ENCODE results near the gene TBC1D17.
A peak's percentile ranks its signal among the peaks of the same experiment; 100 is the strongest.

The TBC1D17 gene

DNA sequence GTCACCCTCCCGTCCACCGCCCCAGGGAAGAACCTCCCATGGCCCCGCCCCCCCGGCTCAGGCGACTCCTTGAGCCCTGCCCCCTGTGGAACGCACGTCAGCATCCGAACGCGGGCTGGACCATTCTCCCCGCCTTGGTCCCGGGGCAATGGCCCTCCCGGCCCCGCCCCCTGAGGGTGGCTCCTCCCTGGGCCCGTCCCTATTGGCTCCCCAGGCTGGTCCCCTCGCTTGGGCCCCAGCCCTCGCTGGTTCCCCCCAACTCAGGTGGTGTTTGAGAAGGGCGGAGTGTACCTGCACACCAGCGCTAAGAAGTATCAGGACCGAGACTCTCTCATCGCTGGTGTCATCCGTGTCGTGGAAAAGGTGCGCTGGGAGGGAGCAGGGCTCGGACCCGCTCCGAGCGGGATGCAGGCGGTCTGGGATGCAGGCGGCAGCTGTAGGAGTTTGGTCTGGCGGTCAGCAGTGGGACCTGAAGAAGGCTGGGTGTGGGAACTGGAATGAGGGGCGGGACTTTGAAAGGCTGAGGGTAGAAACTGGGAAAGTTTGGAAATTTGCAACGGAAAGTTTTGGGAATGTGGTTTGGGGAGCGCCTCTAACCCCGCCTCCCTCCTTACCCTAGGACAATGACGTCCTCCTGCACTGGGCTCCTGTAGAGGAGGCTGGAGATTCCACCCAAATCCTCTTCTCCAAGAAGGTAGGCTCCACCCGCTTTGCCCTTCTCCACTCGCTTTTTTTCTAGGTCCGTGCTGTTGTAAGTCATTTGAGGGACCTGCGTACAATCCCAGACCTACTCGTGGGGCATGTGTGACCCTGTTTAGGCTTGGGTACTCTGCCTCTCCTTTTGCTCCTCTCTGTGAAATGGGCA lies 609 bp downstream of the TBC1D17 start:
- peak; percentile 97 for DNase-seq (ENCODE audit: low spot score)

GRCh38 chr19:49878744-49879070 lies 1.2 kb downstream of the TBC1D17 start:
- no peak for DNase-seq (ENCODE audit: low spot score)

GRCh38 chr19:49879243-49879963 lies 1.9 kb downstream of the TBC1D17 start:
- no peak for DNase-seq (ENCODE audit: low spot score)

DNA sequence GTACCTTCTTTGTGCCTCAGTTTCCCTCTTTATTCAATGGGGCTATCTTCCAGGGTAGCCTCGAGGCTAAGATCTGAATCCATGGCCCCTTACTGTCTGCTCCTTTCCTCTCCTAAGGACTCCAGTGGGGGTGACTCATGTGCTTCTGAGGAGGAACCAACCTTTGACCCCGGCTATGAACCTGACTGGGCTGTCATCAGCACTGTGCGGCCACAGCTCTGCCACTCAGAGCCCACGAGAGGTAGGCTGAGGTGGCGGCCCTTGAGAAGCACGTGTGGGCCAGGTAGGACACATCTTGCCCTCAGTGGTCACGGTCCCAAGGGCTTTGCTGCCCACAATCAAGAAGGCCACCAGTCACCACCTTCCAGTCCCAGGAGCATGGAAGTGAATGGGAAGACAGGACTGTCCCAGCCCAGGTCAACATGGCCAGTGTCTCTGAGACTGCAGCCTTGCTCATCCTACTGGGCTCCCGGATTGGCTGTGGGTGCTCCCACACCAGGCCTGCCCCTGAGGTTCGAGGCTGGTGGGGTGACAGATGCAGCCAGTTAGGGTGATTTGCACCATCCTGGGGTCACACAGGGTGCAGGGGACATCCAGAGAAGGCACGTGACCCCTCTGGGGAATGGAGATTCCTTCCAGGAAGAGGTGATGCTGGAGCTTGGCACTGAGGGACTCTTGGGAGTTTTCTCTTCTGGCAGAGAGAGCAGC lies 2.8 kb downstream of the TBC1D17 start:
- DNase-seq (ENCODE audit: low spot score) = no peak

DNA sequence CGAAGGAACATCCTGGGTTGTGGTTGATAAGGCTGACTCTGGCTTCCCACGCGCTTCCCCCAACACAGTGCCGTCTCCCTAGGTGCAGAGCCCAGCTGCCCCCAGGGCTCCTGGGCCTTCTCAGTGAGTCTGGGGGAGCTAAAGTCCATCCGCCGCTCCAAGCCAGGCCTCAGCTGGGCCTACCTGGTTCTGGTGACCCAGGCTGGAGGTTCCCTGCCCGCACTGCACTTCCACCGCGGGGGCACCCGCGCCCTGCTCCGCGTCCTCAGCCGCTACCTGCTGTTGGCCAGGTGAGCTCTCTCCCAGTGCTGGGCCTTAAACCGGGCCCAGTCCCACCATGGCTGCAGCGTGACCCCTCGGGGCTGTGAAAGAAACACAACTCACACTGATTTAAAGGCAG lies 3.7 kb downstream of the TBC1D17 start:
- no peak for DNase-seq (ENCODE audit: low spot score)

DNA sequence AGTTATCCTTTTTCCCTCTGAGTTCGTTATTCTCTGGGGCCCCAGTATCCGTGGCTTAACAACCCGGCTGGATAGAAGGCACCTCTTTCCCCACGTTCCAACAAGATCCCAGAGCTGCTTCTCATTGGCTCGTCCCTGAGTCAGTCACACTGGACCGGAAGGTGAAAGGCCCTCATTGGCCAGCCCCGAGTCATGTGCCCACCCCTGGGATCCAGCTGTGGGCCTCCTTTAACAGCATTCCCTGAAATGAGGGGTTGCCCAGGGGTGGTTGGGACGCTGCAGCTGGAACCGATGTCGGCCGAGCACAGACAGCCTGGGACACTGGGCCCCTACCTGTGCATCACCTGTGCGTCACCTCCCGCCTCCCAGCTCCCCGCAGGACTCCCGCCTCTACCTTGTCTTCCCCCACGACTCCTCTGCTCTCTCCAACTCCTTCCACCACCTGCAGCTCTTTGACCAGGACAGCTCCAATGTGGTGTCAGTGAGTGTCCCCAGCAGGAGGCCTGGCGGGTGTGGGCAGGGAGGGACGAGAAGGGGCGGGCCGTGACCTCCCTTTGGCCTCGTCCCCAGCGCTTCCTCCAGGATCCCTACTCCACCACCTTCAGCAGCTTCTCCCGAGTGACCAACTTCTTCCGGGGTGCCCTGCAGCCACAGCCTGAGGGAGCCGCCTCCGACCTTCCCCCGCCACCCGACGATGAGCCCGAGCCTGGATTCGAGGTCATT lies 4.3 kb downstream of the TBC1D17 start:
- no peak for DNase-seq (ENCODE audit: low spot score)

DNA sequence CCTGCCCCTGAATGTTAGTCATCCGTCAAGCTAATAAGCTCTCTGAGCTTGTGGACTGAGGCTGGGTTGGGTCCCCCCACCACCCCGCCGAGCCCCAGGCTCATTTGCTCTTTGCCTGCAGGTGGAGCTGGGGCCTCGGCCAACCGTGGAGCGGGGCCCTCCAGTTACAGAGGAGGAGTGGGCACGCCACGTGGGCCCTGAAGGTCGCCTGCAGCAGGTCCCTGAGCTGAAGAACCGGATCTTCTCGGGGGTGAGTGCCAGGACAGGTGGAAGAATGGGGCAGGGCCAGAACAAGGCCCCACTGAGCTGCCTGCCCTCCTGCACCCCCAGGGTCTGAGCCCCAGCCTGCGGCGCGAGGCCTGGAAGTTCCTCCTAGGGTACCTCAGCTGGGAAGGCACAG lies 5.1 kb downstream of the TBC1D17 start:
- DNase-seq (ENCODE audit: low spot score) = no peak

DNA sequence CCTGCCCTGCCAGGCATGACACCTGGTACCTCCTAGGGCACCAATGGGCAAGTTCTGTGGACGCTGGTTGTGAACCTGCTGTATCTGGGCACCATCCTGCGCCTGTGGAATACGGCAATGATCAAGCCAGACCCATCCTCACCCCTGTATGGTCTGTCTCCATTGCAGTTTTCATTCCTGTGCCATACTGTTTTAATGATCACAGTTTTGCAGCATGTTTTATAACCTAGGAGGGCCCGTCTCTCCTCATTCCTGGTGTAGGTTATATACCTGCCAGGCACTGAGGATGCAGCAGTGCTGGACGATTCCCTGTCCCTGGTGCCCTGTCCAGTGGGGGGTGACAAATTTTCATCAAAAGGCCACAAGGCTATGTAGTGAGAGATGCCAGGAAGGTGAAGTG lies 5.6 kb downstream of the TBC1D17 start:
- DNase-seq (ENCODE audit: low spot score) = no peak

DNA sequence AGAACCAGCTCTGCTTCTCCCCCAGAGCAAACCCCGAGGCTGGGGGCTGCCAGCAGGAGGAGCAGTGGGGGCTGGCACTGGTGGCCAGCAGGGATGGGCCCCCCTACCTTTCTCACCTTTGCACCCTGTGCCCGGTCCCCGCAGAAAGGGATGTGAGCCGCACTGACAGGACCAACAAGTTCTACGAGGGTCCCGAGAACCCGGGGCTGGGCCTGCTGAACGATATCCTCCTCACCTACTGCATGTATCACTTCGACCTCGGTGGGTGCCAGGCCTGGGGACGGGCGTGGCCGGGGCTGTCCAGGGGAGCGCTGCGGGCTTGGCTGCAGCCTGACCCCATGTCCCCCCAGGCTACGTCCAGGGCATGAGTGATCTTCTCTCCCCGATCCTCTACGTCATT lies 6.6 kb downstream of the TBC1D17 start:
- no peak for DNase-seq (ENCODE audit: low spot score)

DNA sequence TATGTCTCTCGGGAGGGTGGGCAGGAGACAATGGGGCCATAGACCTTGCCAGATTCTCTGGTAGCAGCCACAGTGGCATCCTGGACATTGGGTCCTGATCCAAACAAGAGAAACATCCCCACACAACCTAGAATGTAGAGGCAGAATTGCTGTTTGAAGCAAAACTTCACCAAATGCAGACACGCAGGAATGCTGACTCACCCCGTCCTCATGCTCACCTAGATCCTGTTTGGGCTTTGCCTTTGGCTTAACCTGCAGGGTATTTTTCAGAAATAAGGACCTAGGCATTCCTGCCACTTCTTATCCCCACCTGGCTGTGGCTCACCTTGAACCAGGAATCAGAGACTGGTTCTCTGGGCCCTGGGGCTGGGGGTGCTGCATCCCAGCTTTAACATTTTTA lies 7.3 kb downstream of the TBC1D17 start:
- no peak for DNase-seq (ENCODE audit: low spot score)

DNA sequence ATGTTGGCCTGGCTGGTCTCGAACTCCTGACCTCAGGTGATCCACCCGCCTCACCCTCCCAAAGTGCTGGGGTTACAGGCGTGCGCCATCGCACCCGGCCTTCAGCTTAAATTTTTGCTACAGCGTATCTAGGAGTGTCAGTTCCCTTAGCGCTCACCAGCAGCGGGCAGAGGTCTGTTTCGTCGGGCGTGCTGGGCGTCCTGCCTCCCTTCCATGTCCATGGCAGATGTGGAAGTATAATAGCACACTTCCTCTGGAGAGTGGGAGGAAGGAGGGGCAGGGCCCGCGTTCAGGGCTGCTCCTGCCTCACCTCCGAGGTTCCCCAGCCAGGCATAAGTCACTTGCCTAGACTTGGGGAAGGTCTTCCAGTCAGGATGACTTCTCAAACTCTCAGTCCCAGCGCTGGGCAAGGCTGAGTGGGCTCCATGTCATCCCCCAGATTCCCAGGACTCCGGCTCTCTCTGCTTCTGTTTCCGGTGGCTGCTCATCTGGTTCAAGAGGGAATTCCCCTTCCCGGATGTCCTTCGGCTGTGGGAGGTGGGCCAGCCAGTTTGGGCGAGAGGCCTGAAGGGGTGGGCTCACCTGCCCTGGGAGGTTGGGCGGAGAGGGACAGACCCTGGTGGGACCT lies 9.6 kb downstream of the TBC1D17 start:
- DNase-seq (ENCODE audit: low spot score) = no peak

DNA sequence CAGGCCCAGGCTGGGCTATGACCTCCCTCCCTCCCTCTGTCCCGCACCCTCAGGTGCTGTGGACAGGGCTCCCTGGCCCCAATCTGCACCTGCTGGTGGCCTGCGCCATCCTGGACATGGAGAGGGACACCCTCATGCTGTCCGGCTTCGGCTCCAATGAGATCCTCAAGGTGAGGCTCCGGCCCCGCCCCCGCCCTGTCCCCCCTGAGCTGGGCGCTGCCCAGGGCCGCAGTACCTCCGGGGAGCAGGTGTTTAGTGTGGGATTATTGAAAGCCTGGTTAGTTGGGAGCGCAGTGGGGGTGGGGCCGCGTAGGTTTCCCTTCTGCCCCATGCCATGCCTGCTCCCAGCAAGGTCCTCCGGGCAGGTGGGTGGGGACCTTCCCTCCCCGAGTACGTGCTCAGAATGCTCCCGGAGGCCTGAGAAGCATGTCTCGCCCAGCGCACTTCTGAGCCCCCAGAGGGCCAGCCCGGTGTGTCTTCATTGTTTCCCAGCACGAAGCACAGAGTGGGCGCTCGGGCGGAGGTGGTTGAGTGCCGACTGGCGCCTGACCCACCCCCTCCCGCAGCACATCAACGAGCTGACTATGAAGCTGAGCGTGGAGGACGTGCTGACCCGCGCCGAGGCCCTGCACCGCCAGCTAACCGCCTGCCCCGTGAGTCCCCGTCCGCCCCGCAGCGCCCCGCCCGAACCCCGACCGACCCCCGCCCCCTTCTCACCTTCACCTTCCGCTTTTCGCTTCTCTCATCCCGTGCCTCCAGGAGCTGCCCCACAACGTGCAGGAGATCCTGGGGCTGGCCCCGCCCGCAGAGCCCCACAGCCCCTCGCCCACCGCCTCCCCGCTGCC lies 10.4 kb downstream of the TBC1D17 start:
- no peak for DNase-seq (ENCODE audit: low spot score)

DNA sequence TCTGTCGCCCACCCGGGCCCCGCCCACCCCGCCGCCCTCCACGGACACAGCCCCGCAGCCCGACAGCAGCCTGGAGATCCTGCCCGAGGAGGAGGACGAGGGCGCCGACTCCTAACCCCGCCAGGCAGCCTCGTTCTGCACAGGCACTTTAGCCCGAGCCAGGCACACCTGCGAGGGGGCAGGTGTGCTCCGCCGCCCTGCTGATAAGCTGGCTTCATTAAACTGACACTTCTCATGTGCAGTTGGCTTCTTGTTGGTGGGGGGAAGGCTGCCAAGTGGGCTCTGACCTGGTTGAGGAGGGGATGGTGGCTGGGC lies 11.0 kb downstream of the TBC1D17 start:
- no peak for DNase-seq (ENCODE audit: low spot score)

GRCh38 chr19:49889038-49889686 lies 11.7 kb downstream of the TBC1D17 start:
- no peak for DNase-seq (ENCODE audit: low spot score)

DNA sequence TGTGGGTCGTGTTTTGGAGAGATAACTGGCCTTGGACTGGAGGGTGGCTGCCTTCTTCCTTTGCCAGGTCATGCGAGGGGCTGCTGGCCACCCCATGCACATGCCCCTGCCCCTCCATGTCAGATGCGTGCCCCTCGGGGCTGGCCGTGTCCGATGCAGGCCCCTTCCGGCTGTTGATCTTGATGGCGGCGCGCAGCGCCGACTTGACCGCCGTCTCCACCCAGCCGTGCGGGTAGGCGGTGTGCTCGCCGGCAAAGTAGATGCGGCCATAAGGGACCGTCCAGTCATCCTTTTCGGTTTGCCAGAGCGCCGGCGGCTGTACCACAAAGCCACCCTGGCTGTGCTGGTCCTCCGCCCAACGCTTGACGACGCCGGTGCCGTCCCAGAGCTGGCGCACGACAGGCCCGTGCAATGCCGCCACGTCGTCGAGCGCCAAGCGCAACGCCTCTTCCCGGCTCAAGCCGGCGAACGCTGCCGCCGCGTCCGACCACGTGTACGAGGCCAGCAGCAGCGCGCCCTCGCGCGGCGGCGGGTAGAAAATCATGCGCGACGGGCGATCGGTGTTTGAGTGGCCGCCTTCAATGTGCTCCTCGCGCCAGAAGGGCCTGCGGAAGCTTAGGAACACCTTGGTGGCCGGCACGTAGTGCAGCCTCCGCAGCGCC lies 12.3 kb downstream of the TBC1D17 start:
- peak; percentile 80 for DNase-seq (ENCODE audit: low spot score)

GRCh38 chr19:49890349-49891311 lies 13.1 kb downstream of the TBC1D17 start:
- peak; percentile 69 for DNase-seq (ENCODE audit: low spot score)

DNA sequence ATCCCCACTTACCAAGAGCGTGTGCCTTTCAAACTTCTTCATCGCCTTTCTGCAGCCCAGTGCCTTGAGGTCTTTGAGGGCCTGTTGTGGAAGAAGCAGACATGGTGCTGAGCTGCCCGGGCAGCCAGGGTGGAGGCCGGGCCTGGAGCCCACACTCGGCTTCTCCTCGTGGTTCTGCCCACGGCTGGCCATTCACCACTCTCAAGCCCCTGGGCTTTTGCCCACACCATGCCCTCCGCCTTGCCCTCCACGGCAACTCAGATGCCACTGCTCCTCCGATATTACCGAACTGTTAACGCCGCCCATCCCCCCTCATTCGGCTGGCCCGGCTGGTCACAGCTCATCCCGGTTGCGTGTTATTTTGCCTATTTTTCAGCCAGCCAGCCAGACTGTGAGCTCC lies 13.9 kb downstream of the TBC1D17 start:
- no peak for DNase-seq (ENCODE audit: low spot score)

DNA sequence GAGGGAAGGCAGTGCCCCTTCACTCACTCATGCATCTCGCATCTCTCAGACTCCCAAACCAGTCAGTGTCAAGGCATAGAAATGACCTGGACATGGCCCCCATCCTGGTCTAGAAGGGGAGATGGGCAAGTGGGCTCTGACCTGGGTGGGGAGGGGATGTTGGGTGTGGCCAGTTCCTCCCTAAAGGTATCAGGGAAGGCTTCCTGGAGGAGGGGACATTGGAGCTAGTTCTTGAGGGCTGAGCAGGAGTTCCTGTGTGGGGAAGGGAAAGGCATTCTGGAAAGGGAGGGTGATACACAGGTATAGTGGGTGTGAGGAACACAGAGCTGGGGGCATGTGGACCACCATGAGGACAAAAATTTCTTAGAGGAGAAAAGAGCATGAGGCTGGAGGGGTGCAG lies 15.2 kb downstream of the TBC1D17 start:
- DNase-seq (ENCODE audit: low spot score) = no peak
